ENCODE results near the gene HLA-E. TPM values are rescaled to one million over a fixed set of nuclear protein-coding genes. Genes with fewer than 3 reads are reported as not detected.
A peak's percentile ranks its signal among the peaks of the same experiment; 100 is the strongest.

Gene HLA-E
- total and polyA plus RNA-seq, 2 of the 13 experiments (the other 11 are each of a cell fraction or from before 2014, with no cell fraction given): 45.2 to 90.4 TPM

DNA sequence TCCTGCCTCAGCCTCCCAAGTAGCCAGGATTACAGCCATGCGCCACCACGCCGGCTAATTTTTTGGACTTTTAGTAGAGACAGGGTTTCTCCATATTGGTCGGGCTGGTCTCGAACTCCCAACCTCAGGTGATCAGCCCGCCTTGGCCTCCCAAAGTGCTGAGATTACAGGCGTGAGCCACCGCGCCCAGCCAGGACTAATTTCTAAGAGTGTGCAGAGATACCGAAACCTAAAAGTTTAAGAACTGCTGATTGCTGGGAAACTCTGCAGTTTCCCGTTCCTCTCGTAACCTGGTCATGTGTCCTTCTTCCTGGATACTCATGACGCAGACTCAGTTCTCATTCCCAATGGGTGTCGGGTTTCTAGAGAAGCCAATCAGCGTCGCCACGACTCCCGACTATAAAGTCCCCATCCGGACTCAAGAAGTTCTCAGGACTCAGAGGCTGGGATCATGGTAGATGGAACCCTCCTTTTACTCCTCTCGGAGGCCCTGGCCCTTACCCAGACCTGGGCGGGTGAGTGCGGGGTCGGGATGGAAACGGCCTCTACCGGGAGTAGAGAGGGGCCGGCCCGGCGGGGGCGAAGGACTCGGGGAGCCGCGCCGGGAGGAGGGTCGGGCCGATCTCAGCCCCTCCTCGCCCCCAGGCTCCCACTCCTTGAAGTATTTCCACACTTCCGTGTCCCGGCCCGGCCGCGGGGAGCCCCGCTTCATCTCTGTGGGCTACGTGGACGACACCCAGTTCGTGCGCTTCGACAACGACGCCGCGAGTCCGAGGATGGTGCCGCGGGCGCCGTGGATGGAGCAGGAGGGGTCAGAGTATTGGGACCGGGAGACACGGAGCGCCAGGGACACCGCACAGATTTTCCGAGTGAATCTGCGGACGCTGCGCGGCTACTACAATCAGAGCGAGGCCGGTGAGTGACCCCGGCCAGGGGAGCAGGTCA lies at the start of gene HLA-E (continued):
- TF ChIP-seq, protein P1, sequence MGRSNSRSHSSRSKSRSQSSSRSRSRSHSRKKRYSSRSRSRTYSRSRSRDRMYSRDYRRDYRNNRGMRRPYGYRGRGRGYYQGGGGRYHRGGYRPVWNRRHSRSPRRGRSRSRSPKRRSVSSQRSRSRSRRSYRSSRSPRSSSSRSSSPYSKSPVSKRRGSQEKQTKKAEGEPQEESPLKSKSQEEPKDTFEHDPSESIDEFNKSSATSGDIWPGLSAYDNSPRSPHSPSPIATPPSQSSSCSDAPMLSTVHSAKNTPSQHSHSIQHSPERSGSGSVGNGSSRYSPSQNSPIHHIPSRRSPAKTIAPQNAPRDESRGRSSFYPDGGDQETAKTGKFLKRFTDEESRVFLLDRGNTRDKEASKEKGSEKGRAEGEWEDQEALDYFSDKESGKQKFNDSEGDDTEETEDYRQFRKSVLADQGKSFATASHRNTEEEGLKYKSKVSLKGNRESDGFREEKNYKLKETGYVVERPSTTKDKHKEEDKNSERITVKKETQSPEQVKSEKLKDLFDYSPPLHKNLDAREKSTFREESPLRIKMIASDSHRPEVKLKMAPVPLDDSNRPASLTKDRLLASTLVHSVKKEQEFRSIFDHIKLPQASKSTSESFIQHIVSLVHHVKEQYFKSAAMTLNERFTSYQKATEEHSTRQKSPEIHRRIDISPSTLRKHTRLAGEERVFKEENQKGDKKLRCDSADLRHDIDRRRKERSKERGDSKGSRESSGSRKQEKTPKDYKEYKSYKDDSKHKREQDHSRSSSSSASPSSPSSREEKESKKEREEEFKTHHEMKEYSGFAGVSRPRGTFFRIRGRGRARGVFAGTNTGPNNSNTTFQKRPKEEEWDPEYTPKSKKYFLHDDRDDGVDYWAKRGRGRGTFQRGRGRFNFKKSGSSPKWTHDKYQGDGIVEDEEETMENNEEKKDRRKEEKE (IDR thresholded peaks at IDR 0.05): no peak
- TF ChIP-seq TP53 (CRISPR knock-in tag; conservative IDR thresholded peaks at IDR 0.05): no peak
- 0 out of 2 replicates have a peak, but pooled peaks have one; percentile 61 for TF ChIP-seq ZNF790 (CRISPR knock-in tag; IDR thresholded peaks at IDR 0.05; ENCODE audit: borderline replicate concordance)
- no peak for TF ChIP-seq HDAC6 (IDR thresholded peaks at IDR 0.05; ENCODE audit: low read depth, low read length)
- 0 out of 2 replicates have a peak, but pooled peaks have one; percentile 54 for TF ChIP-seq SETDB1 (CRISPR knock-in tag; IDR thresholded peaks at IDR 0.05; ENCODE audit: borderline replicate concordance)
- TF ChIP-seq, protein P2, sequence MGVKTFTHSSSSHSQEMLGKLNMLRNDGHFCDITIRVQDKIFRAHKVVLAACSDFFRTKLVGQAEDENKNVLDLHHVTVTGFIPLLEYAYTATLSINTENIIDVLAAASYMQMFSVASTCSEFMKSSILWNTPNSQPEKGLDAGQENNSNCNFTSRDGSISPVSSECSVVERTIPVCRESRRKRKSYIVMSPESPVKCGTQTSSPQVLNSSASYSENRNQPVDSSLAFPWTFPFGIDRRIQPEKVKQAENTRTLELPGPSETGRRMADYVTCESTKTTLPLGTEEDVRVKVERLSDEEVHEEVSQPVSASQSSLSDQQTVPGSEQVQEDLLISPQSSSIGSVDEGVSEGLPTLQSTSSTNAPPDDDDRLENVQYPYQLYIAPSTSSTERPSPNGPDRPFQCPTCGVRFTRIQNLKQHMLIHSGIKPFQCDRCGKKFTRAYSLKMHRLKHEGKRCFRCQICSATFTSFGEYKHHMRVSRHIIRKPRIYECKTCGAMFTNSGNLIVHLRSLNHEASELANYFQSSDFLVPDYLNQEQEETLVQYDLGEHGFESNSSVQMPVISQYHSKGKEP (CRISPR knock-in tag; IDR thresholded peaks at IDR 0.05): no peak
- TF ChIP-seq, protein P3, sequence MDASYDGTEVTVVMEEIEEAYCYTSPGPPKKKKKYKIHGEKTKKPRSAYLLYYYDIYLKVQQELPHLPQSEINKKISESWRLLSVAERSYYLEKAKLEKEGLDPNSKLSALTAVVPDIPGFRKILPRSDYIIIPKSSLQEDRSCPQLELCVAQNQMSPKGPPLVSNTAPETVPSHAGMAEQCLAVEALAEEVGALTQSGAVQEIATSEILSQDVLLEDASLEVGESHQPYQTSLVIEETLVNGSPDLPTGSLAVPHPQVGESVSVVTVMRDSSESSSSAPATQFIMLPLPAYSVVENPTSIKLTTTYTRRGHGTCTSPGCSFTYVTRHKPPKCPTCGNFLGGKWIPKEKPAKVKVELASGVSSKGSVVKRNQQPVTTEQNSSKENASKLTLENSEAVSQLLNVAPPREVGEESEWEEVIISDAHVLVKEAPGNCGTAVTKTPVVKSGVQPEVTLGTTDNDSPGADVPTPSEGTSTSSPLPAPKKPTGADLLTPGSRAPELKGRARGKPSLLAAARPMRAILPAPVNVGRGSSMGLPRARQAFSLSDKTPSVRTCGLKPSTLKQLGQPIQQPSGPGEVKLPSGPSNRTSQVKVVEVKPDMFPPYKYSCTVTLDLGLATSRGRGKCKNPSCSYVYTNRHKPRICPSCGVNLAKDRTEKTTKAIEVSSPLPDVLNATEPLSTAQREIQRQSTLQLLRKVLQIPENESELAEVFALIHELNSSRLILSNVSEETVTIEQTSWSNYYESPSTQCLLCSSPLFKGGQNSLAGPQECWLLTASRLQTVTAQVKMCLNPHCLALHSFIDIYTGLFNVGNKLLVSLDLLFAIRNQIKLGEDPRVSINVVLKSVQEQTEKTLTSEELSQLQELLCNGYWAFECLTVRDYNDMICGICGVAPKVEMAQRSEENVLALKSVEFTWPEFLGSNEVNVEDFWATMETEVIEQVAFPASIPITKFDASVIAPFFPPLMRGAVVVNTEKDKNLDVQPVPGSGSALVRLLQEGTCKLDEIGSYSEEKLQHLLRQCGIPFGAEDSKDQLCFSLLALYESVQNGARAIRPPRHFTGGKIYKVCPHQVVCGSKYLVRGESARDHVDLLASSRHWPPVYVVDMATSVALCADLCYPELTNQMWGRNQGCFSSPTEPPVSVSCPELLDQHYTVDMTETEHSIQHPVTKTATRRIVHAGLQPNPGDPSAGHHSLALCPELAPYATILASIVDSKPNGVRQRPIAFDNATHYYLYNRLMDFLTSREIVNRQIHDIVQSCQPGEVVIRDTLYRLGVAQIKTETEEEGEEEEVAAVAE (CRISPR knock-in tag; IDR thresholded peaks at IDR 0.05; ENCODE audit: borderline replicate concordance): peak; percentile 81
- TF ChIP-seq CBX1 (IDR thresholded peaks at IDR 0.05; ENCODE audit: low read depth): no peak
- TF ChIP-seq, protein P4, sequence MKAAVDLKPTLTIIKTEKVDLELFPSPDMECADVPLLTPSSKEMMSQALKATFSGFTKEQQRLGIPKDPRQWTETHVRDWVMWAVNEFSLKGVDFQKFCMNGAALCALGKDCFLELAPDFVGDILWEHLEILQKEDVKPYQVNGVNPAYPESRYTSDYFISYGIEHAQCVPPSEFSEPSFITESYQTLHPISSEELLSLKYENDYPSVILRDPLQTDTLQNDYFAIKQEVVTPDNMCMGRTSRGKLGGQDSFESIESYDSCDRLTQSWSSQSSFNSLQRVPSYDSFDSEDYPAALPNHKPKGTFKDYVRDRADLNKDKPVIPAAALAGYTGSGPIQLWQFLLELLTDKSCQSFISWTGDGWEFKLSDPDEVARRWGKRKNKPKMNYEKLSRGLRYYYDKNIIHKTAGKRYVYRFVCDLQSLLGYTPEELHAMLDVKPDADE (CRISPR knock-in tag; IDR thresholded peaks at IDR 0.05): no peak
- TF ChIP-seq NR2F6 (IDR thresholded peaks at IDR 0.05): no peak
- no peak for TF ChIP-seq NR2F6 (CRISPR knock-in tag; IDR thresholded peaks at IDR 0.05)
- TF ChIP-seq SPEN (CRISPR knock-in tag; IDR thresholded peaks at IDR 0.05; ENCODE audit: low read depth): no peak
- no peak for TF ChIP-seq RARG (CRISPR knock-in tag; IDR thresholded peaks at IDR 0.05; ENCODE audit: low read depth)
- TF ChIP-seq, protein P5, sequence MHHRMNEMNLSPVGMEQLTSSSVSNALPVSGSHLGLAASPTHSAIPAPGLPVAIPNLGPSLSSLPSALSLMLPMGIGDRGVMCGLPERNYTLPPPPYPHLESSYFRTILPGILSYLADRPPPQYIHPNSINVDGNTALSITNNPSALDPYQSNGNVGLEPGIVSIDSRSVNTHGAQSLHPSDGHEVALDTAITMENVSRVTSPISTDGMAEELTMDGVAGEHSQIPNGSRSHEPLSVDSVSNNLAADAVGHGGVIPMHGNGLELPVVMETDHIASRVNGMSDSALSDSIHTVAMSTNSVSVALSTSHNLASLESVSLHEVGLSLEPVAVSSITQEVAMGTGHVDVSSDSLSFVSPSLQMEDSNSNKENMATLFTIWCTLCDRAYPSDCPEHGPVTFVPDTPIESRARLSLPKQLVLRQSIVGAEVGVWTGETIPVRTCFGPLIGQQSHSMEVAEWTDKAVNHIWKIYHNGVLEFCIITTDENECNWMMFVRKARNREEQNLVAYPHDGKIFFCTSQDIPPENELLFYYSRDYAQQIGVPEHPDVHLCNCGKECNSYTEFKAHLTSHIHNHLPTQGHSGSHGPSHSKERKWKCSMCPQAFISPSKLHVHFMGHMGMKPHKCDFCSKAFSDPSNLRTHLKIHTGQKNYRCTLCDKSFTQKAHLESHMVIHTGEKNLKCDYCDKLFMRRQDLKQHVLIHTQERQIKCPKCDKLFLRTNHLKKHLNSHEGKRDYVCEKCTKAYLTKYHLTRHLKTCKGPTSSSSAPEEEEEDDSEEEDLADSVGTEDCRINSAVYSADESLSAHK (CRISPR knock-in tag; IDR thresholded peaks at IDR 0.05; ENCODE audit: borderline replicate concordance): no peak
- TF ChIP-seq IRF2 (CRISPR knock-in tag; IDR thresholded peaks at IDR 0.05): peak; percentile 79; the same call in 1 of the 2 replicates
